ENCODE measurements around the gene MINDY4.

DNA sequence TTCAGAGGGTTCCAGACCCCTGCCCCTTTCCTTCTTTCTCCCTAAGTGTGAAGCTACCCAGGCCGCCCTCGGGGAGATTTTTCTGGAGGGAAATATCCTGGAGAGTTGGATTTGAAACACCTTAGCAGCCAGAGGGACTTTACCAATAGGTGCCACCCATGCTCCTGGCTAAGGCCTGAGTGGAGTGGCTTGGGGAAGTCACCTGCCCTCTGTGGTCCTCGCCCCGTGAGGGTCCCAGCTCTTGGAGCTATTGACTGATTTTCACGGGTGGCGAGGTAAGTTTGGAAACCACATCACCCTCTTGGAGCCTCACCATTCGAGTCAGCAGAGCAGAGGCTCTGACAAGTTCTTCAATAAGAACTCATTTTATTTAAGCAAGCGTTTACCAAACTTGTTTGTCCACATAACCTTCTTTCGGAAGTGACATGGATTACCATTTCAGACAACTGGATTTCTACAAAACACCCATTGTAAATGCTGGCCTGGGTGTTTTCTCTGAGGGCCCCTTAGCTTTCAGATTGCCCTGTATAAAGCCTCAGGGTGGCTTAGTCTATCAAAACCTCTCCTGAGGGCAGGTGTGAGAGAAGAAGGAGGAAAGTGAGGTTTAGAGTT is 160.8 kb downstream of the MINDY4 start:
- TF ChIP-seq CTCF (IDR thresholded peaks at IDR 0.05) (no peak), POLR2A (IDR thresholded peaks at IDR 0.05) (no peak), POLR2AphosphoS5 (IDR thresholded peaks at IDR 0.05) (no peak), EP300 (IDR thresholded peaks at IDR 0.05) (no peak)
